Activated CD8-positive, alpha-beta T cell treated with anti-CD3 and anti-CD28 coated beads for 36 hours (primary cell): ENCODE results near the gene STK24. TPM values are rescaled to one million over a fixed set of nuclear protein-coding genes. Genes with fewer than 3 reads are reported as not detected.

Experiments used
- ATAC-seq: fragments of 200-7000 bp; cut with Tn5 transposase; one replicate; pipeline ENCODE4 v1.10.0; 2021; ENCODE audit warnings: mild to moderate bottlenecking, moderate library complexity
- CTCF ChIA-PET: fragments of 350-600 bp; sonication (Branson Sonifier 250); formaldehyde crosslinking; loops from one replicate; lab custom pipeline; 2021; ENCODE audit warnings: antibody characterized with exemption; lab: Charles Lee
- POLR2A ChIA-PET: fragments of 350-600 bp; sonication (Branson Sonifier 250); formaldehyde crosslinking; loops from one replicate; lab custom pipeline; 2021; ENCODE audit warnings: antibody characterized with exemption; lab: Charles Lee
- DNase-seq: peaks from one replicate; pipeline ENCODE4 v3.0.0-alpha.2; 2020
- H3K27ac Mint-ChIP-seq: one replicate; pipeline ENCODE4 v1.8.0; 2021; ENCODE audit warnings: mild to moderate bottlenecking, mixed read lengths
- H3K27me3 Mint-ChIP-seq: one replicate; pipeline ENCODE4 v1.8.0; 2021; ENCODE audit warnings: mixed read lengths
- H3K36me3 Mint-ChIP-seq: one replicate; pipeline ENCODE4 v1.8.0; 2021; ENCODE audit warnings: low read depth, mixed read lengths
- H3K4me1 Mint-ChIP-seq: one replicate; pipeline ENCODE4 v1.8.0; 2021; ENCODE audit warnings: low read depth, mixed read lengths
- H3K4me3 Mint-ChIP-seq: one replicate; pipeline ENCODE4 v1.8.0; 2021; ENCODE audit warnings: mild to moderate bottlenecking, moderate library complexity, mixed read lengths
- H3K9me3 Mint-ChIP-seq: one replicate; pipeline ENCODE4 v1.8.0; 2021; ENCODE audit warnings: mixed read lengths
- intact Hi-C: fragments of 100-400 bp; cut with micrococcal nuclease; formaldehyde crosslinking; loops from one replicate; pipeline ENCODE4 v1.10.0; 2022
- total RNA-seq, 2 experiments: library from RNA; stranded (reverse); gene quantifications; one replicate each; pipeline ENCODE4 v1.2.3, GENCODE V29; 2021
- TF ChIP-seq, protein P1 (sequence below): fragments of 200-600 bp; IDR thresholded peaks from one replicate; pipeline ENCODE4 v1.8.0; 2022; ENCODE audit warnings: antibody characterized with exemption, mild to moderate bottlenecking

The STK24 gene
- total RNA-seq, 2 experiments from 2014 or later = 118 TPM

GRCh38 chr13:98576200-98576945, 534 bp downstream of the STK24 start:
- ChIA-PET CTCF (interaction anchor here (1.0 to 1.8 kb wide), 6 partner anchors 50 to 110 kb away, joined by 3 to 9 read pairs (median 3); no protein-coding TSS in a partner anchor), POLR2A (interaction anchor here (1.1 to 2.0 kb wide), 8 partner anchors 10 to 125 kb away, joined by 3 to 6 read pairs (median 4); no protein-coding TSS in a partner anchor)
- no peaks in the 10 kb centered on the region for H3K9me3 Mint-ChIP-seq
- TF ChIP-seq, protein P1, sequence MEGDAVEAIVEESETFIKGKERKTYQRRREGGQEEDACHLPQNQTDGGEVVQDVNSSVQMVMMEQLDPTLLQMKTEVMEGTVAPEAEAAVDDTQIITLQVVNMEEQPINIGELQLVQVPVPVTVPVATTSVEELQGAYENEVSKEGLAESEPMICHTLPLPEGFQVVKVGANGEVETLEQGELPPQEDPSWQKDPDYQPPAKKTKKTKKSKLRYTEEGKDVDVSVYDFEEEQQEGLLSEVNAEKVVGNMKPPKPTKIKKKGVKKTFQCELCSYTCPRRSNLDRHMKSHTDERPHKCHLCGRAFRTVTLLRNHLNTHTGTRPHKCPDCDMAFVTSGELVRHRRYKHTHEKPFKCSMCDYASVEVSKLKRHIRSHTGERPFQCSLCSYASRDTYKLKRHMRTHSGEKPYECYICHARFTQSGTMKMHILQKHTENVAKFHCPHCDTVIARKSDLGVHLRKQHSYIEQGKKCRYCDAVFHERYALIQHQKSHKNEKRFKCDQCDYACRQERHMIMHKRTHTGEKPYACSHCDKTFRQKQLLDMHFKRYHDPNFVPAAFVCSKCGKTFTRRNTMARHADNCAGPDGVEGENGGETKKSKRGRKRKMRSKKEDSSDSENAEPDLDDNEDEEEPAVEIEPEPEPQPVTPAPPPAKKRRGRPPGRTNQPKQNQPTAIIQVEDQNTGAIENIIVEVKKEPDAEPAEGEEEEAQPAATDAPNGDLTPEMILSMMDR = no peak
- H3K36me3 Mint-ChIP-seq = peaks cover 30% of the 10 kb centered on the region
- no peaks in the 10 kb centered on the region for H3K27me3 Mint-ChIP-seq
- intact Hi-C loops = no loop called here
- peak overlapping the region; percentile 91 for H3K27ac Mint-ChIP-seq
- ATAC-seq (peak; percentile 34), DNase-seq (peak; percentile 61)
- H3K4me3 Mint-ChIP-seq = peak overlapping the region; percentile 92
- H3K4me1 Mint-ChIP-seq = peaks cover 38% of the 10 kb centered on the region

GRCh38 chr13:98575904-98576199, 1.1 kb downstream of the STK24 start:
- ChIA-PET POLR2A (interaction anchor here (0.6 to 1.7 kb wide), 8 partner anchors 10 to 124 kb away, joined by 3 to 6 read pairs (median 4); no protein-coding TSS in a partner anchor), CTCF (interaction anchor here (1.0 to 1.5 kb wide), 5 partner anchors 50 to 109 kb away, joined by 3 to 4 read pairs (median 3); no protein-coding TSS in a partner anchor)
- ATAC-seq (no peak), DNase-seq (no peak)
- Mint-ChIP-seq H3K27ac (peak overlapping the region; percentile 91), H3K9me3 (no peaks in the 10 kb centered on the region), H3K27me3 (no peaks in the 10 kb centered on the region), H3K4me1 (peaks cover 43% of the 10 kb centered on the region), H3K4me3 (peak overlapping the region; percentile 92), H3K36me3 (peaks cover 31% of the 10 kb centered on the region)
- TF ChIP-seq, protein P1 = no peak
- intact Hi-C loops = loop anchor here (2.0 kb wide), 1 partner anchor 99 kb away; no protein-coding TSS in a partner anchor

GRCh38 chr13:98575009-98575903, 1.7 kb downstream of the STK24 start:
- intact Hi-C loops = loop anchor here (2.0 kb wide), 1 partner anchor 98 kb away; no protein-coding TSS in a partner anchor
- Mint-ChIP-seq H3K4me1 (peaks cover 49% of the 10 kb centered on the region), H3K27me3 (no peaks in the 10 kb centered on the region), H3K36me3 (peaks cover 31% of the 10 kb centered on the region), H3K9me3 (no peaks in the 10 kb centered on the region), H3K4me3 (peak overlapping the region; percentile 92), H3K27ac (peak overlapping the region; percentile 91)
- DNase-seq (no peak), ATAC-seq (no peak)
- TF ChIP-seq, protein P1 = no peak
- CTCF ChIA-PET = interaction anchor here (1.0 to 1.5 kb wide), 4 partner anchors 56 to 109 kb away, joined by 3 to 4 read pairs (median 3); no protein-coding TSS in a partner anchor
- POLR2A ChIA-PET = interaction anchor here (0.6 to 1.7 kb wide), 8 partner anchors 9 to 124 kb away, joined by 3 to 6 read pairs (median 4); no protein-coding TSS in a partner anchor

DNA sequence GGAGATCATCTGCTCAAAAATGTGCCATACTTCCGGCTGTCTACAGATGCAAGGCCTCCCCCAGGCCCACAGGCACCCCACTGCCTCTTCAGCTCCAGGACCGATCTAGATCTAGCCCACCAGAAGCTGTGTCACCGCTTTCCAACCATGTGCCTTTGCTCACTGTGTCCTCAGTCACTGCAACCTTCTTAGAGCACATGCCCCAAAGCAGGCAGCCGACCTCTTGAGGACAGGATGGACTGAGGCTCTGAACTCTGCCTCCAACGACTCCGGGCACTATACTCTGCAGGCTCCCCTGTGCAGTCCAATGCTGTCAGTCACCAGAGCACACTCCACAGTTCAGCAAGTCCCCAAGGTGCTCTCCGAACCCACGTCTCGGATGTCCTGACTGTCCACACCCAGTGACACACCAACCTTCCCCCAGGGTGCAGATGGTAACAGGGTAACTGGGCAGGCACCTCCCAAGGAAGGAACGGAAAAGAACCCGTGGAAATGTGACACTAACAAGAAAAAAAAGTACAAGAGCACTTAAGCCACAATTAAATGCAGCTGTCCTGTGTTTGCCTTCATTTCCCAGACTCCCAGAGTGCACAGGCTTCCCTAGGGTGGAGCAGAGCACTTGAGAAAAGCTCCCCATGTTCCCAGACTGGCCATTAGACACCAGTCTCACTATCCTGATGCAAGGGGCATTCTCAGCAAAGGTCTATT, 4.8 kb downstream of the STK24 start:
- Mint-ChIP-seq H3K27me3 (no peaks in the 10 kb centered on the region), H3K9me3 (peaks cover 9% of the 10 kb centered on the region), H3K4me1 (peaks cover 73% of the 10 kb centered on the region), H3K27ac (peak overlapping the region; percentile 88), H3K36me3 (peaks cover 57% of the 10 kb centered on the region), H3K4me3 (peak overlapping the region; percentile 71)
- intact Hi-C loops = loop anchor here (2.0 kb wide), 1 partner anchor 53 kb away; no protein-coding TSS in a partner anchor
- ChIA-PET CTCF (interaction anchor here (0.6 to 1.4 kb wide), 5 partner anchors 81 to 127 kb away, joined by 3 to 8 read pairs (median 3); no protein-coding TSS in a partner anchor), POLR2A (interaction anchor here (1.0 to 1.6 kb wide), 6 partner anchors 8 to 51 kb away, joined by 3 to 6 read pairs (median 4); no protein-coding TSS in a partner anchor)
- peak; percentile 55 for DNase-seq
- peak; percentile 18 for ATAC-seq
- TF ChIP-seq, protein P1 = no peak
